Activated T-helper 1 cell treated with anti-CD3 and anti-CD28 coated beads, Interleukin-12 subunit alpha, Interleukin-12 subunit beta, Interleukin-2, Interleukin-4 antibody, amounts not matched to agents 30 ng/mL and 10 ng/mL and 1 ng/mL, durations not matched to agents 14 hours and 24 hours and 36 hours (primary cell): ENCODE measurements around the gene ONECUT2. TPM values are rescaled to one million over a fixed set of nuclear protein-coding genes. Genes with fewer than 3 reads are reported as not detected.

Source experiments
- DNase-seq: peaks from one replicate; pipeline ENCODE4 v3.0.0; 2021; ENCODE audit warnings: low spot score
- H3K27ac Mint-ChIP-seq: one replicate; pipeline ENCODE4 v1.8.0; 2021; ENCODE audit warnings: mild to moderate bottlenecking, mixed read lengths
- H3K27me3 Mint-ChIP-seq: one replicate; pipeline ENCODE4 v1.8.0; 2022; ENCODE audit warnings: mild to moderate bottlenecking, moderate library complexity, mixed read lengths; ENCODE audit not compliant: insufficient read depth
- H3K36me3 Mint-ChIP-seq: one replicate; pipeline ENCODE4 v1.8.0; 2021; ENCODE audit warnings: low read depth, mixed read lengths
- H3K4me1 Mint-ChIP-seq: one replicate; pipeline ENCODE4 v1.8.0; 2021; ENCODE audit warnings: low read depth, mixed read lengths
- H3K4me3 Mint-ChIP-seq: one replicate; pipeline ENCODE4 v1.8.0; 2021; ENCODE audit warnings: mild to moderate bottlenecking, moderate library complexity, mixed read lengths
- H3K9me3 Mint-ChIP-seq: one replicate; pipeline ENCODE4 v1.8.0; 2021; ENCODE audit warnings: mixed read lengths
- intact Hi-C: fragments of 100-400 bp; cut with micrococcal nuclease; formaldehyde crosslinking; loops from one replicate; pipeline ENCODE4 v1.15.1; 2024
- total RNA-seq: library from RNA; stranded (reverse); gene quantifications from 2 replicates; pipeline ENCODE4 v1.2.3, GENCODE V29; 2022

ONECUT2 gene
- total RNA-seq, 1 donor from 2014 or later: under 0.01 TPM

GRCh38 chr18:57443247-57443646 is 8.1 kb downstream of the ONECUT2 start:
- peaks cover 50% of the 10 kb centered on the region for H3K27me3 Mint-ChIP-seq
- no peak overlapping the region for H3K27ac Mint-ChIP-seq
- H3K36me3 Mint-ChIP-seq: no peaks in the 10 kb centered on the region

GRCh38 chr18:57443702-57444101 is 8.5 kb downstream of the ONECUT2 start:
- H3K36me3 Mint-ChIP-seq: no peaks in the 10 kb centered on the region
- intact Hi-C loops: no loop called here

More at GRCh38 chr18:57443247-57443646, 8.1 kb downstream of the ONECUT2 start:
- intact Hi-C loops: no loop called here
- Mint-ChIP-seq H3K4me3 (no peak overlapping the region), H3K4me1 (no peaks in the 10 kb centered on the region), H3K9me3 (no peaks in the 10 kb centered on the region)
- DNase-seq: no peak

GRCh38 chr18:57444301-57444759 is 9.2 kb downstream of the ONECUT2 start:
- Mint-ChIP-seq H3K9me3 (no peaks in the 10 kb centered on the region), H3K27ac (no peak overlapping the region), H3K4me1 (no peaks in the 10 kb centered on the region), H3K36me3 (no peaks in the 10 kb centered on the region), H3K4me3 (no peak overlapping the region), H3K27me3 (peaks cover 42% of the 10 kb centered on the region)
- intact Hi-C loops: no loop called here
- no peak for DNase-seq

More at GRCh38 chr18:57443702-57444101, 8.5 kb downstream of the ONECUT2 start:
- no peaks in the 10 kb centered on the region for H3K4me1 Mint-ChIP-seq
- no peak overlapping the region for H3K27ac Mint-ChIP-seq
- H3K4me3 Mint-ChIP-seq: no peak overlapping the region
- DNase-seq: no peak
- H3K9me3 Mint-ChIP-seq: no peaks in the 10 kb centered on the region
- H3K27me3 Mint-ChIP-seq: peaks cover 46% of the 10 kb centered on the region

GRCh38 chr18:57445488-57446319 is 10.5 kb downstream of the ONECUT2 start:
- no peaks in the 10 kb centered on the region for H3K9me3 Mint-ChIP-seq
- H3K27me3 Mint-ChIP-seq: peaks cover 31% of the 10 kb centered on the region
- intact Hi-C loops: loop anchor here (1.0 to 5.0 kb wide), 4 partner anchors 117 to 743 kb away; no protein-coding TSS in a partner anchor
- H3K4me1 Mint-ChIP-seq: no peaks in the 10 kb centered on the region
- no peaks in the 10 kb centered on the region for H3K36me3 Mint-ChIP-seq
- DNase-seq: no peak
- no peak overlapping the region for H3K27ac Mint-ChIP-seq
- H3K4me3 Mint-ChIP-seq: no peak overlapping the region

GRCh38 chr18:57446322-57446721 is 11.1 kb downstream of the ONECUT2 start:
- no peaks in the 10 kb centered on the region for H3K4me1 Mint-ChIP-seq

GRCh38 chr18:57447154-57447621 is 12.0 kb downstream of the ONECUT2 start:
- H3K27ac Mint-ChIP-seq: no peak overlapping the region
- H3K4me1 Mint-ChIP-seq: no peaks in the 10 kb centered on the region
- intact Hi-C loops: loop anchor here (5.0 kb wide), 3 partner anchors 115 to 745 kb away; no protein-coding TSS in a partner anchor
- no peak for DNase-seq
- peaks cover 21% of the 10 kb centered on the region for H3K27me3 Mint-ChIP-seq
- H3K9me3 Mint-ChIP-seq: no peaks in the 10 kb centered on the region
- no peak overlapping the region for H3K4me3 Mint-ChIP-seq
- no peaks in the 10 kb centered on the region for H3K36me3 Mint-ChIP-seq

More at GRCh38 chr18:57446322-57446721, 11.1 kb downstream of the ONECUT2 start:
- H3K4me3 Mint-ChIP-seq: no peak overlapping the region
- H3K27ac Mint-ChIP-seq: no peak overlapping the region
- no peaks in the 10 kb centered on the region for H3K36me3 Mint-ChIP-seq
- intact Hi-C loops: loop anchor here (1.0 to 5.0 kb wide), 4 partner anchors 116 to 744 kb away; no protein-coding TSS in a partner anchor
- H3K27me3 Mint-ChIP-seq: peaks cover 25% of the 10 kb centered on the region
- H3K9me3 Mint-ChIP-seq: no peaks in the 10 kb centered on the region
- no peak for DNase-seq

- no peak for DNase-seq
- H3K36me3 Mint-ChIP-seq: no peaks in the 10 kb centered on the region
- intact Hi-C loops: no loop called here
- H3K27ac Mint-ChIP-seq: no peak overlapping the region
- no peaks in the 10 kb centered on the region for H3K9me3 Mint-ChIP-seq
- peaks cover 4% of the 10 kb centered on the region for H3K27me3 Mint-ChIP-seq
- no peak overlapping the region for H3K4me3 Mint-ChIP-seq
- no peaks in the 10 kb centered on the region for H3K4me1 Mint-ChIP-seq
Observed at GRCh38 chr18:57455576-57456129, 20.5 kb downstream of the ONECUT2 start.

- intact Hi-C loops: no loop called here
- DNase-seq: no peak
- no peak overlapping the region for H3K4me3 Mint-ChIP-seq
- H3K36me3 Mint-ChIP-seq: no peaks in the 10 kb centered on the region
- H3K27me3 Mint-ChIP-seq: no peaks in the 10 kb centered on the region
- H3K4me1 Mint-ChIP-seq: no peaks in the 10 kb centered on the region
- no peak overlapping the region for H3K27ac Mint-ChIP-seq
- no peaks in the 10 kb centered on the region for H3K9me3 Mint-ChIP-seq
Observed at GRCh38 chr18:57461652-57462269, 26.6 kb downstream of the ONECUT2 start.

GRCh38 chr18:57466307-57466706 is 31.1 kb downstream of the ONECUT2 start:
- H3K27ac Mint-ChIP-seq: no peak overlapping the region
- DNase-seq: no peak
- no peaks in the 10 kb centered on the region for H3K9me3 Mint-ChIP-seq
- no peak overlapping the region for H3K4me3 Mint-ChIP-seq
- H3K4me1 Mint-ChIP-seq: no peaks in the 10 kb centered on the region
- H3K36me3 Mint-ChIP-seq: no peaks in the 10 kb centered on the region
- no peaks in the 10 kb centered on the region for H3K27me3 Mint-ChIP-seq
- intact Hi-C loops: no loop called here

GRCh38 chr18:57466745-57467409 is 31.7 kb downstream of the ONECUT2 start:
- DNase-seq: no peak
- H3K4me1 Mint-ChIP-seq: no peaks in the 10 kb centered on the region
- H3K4me3 Mint-ChIP-seq: no peak overlapping the region
- H3K36me3 Mint-ChIP-seq: no peaks in the 10 kb centered on the region
- intact Hi-C loops: no loop called here
- H3K27ac Mint-ChIP-seq: no peak overlapping the region
- H3K27me3 Mint-ChIP-seq: no peaks in the 10 kb centered on the region
- H3K9me3 Mint-ChIP-seq: no peaks in the 10 kb centered on the region

GRCh38 chr18:57469884-57470283 is 34.7 kb downstream of the ONECUT2 start:
- H3K36me3 Mint-ChIP-seq: no peaks in the 10 kb centered on the region
- DNase-seq: no peak
- H3K4me3 Mint-ChIP-seq: no peak overlapping the region
- H3K9me3 Mint-ChIP-seq: no peaks in the 10 kb centered on the region
- no peaks in the 10 kb centered on the region for H3K4me1 Mint-ChIP-seq
- no peaks in the 10 kb centered on the region for H3K27me3 Mint-ChIP-seq
- intact Hi-C loops: no loop called here
- H3K27ac Mint-ChIP-seq: no peak overlapping the region

GRCh38 chr18:57475408-57475807 is 40.2 kb downstream of the ONECUT2 start:
- no peak for DNase-seq
- intact Hi-C loops: no loop called here
- H3K4me3 Mint-ChIP-seq: no peak overlapping the region
- no peaks in the 10 kb centered on the region for H3K9me3 Mint-ChIP-seq
- H3K4me1 Mint-ChIP-seq: no peaks in the 10 kb centered on the region
- H3K27ac Mint-ChIP-seq: no peak overlapping the region
- H3K27me3 Mint-ChIP-seq: no peaks in the 10 kb centered on the region
- no peaks in the 10 kb centered on the region for H3K36me3 Mint-ChIP-seq
